CD14-positive monocyte (primary cell): Measurements from ENCODE around the gene MUC5B. TPM values are rescaled to one million over a fixed set of nuclear protein-coding genes. Genes with fewer than 3 reads are reported as not detected.

Experiments used
- DNase-seq, 3 donors: peaks; one replicate each; pipeline ENCODE4 v3.0.0-alpha.2; 2011 to 2022
- H2AFZ ChIP-seq: 2 replicates; pipeline ENCODE4 v1.6.0; 2012; ENCODE audit warnings: mild to moderate bottlenecking, low read depth, low read length, inconsistent platforms; ENCODE audit not compliant: insufficient read depth, poor library complexity, severe bottlenecking
- H3K27ac ChIP-seq, 2 donors: 1 replicate in 1 of 2; 2 replicates in 1 of 2; pipeline ENCODE4 v1.5.1; 2012 to 2013; ENCODE audit warnings: low read length in 2 of 2, control low read depth in 1 of 2, inconsistent platforms in 1 of 2, low read depth in 1 of 2, mild to moderate bottlenecking in 1 of 2
- H3K27me3 ChIP-seq, 2 donors: one replicate each; pipeline versions ENCODE4 v1.6.0 to v1.6.1; 2011 to 2013; ENCODE audit warnings: low read length in 2 of 2; ENCODE audit not compliant: control insufficient read depth in 2 of 2, insufficient read depth in 2 of 2
- H3K36me3 ChIP-seq, 2 donors: replicated peaks in 1 of 2; 1 replicate in 1 of 2; 2 replicates in 1 of 2; pipeline versions ENCODE4 v1.5.1 to v1.6.1; 2012 to 2013; ENCODE audit warnings: low read length in 2 of 2, control low read depth in 1 of 2, inconsistent platforms in 1 of 2, mild to moderate bottlenecking in 1 of 2; ENCODE audit not compliant: insufficient read depth in 2 of 2, control insufficient read depth in 1 of 2
- H3K4me1 ChIP-seq, 2 donors: 1 replicate in 1 of 2; 2 replicates in 1 of 2; pipeline versions ENCODE4 v1.5.1 to v1.6.1; 2012 to 2013; ENCODE audit warnings: low read length in 2 of 2, control low read depth in 1 of 2, inconsistent platforms in 1 of 2, mild to moderate bottlenecking in 1 of 2, moderate library complexity in 1 of 2; ENCODE audit not compliant: insufficient read depth in 2 of 2, control insufficient read depth in 1 of 2
- H3K4me2 ChIP-seq: replicated peaks from 2 replicates; pipeline ENCODE3; 2012; ENCODE audit warnings: low read length, moderate library complexity, mild to moderate bottlenecking; ENCODE audit not compliant: poor library complexity, severe bottlenecking; ENCODE audit errors: extremely low read depth
- H3K4me3 ChIP-seq, 3 experiments: fragments of 200-600 bp in 1 of 3; sonication (generic) in 1 of 3; replicated peaks in 1 of 3; 1 replicate in 2 of 3; 2 replicates in 1 of 3; pipeline ENCODE4 v1.5.1; 2011 to 2013; ENCODE audit warnings: low read length in 3 of 3, mild to moderate bottlenecking in 3 of 3, control low read depth in 2 of 3, low read depth in 2 of 3, inconsistent platforms in 1 of 3, moderate library complexity in 1 of 3
- H3K79me2 ChIP-seq: 2 replicates; pipeline ENCODE4 v1.6.0; 2012; ENCODE audit warnings: mild to moderate bottlenecking, control low read depth, inconsistent platforms, low read length, moderate library complexity; ENCODE audit not compliant: insufficient read depth
- H3K9ac ChIP-seq: 2 replicates; pipeline ENCODE4 v1.6.0; 2017; ENCODE audit warnings: low read length, mild to moderate bottlenecking; ENCODE audit not compliant: insufficient read depth, poor library complexity, severe bottlenecking
- H3K9me3 ChIP-seq, 2 donors: replicated peaks in 1 of 2; 1 replicate in 1 of 2; 2 replicates in 1 of 2; pipeline versions ENCODE4 v1.5.1 to v1.6.1; 2012 to 2013; ENCODE audit warnings: low read length in 2 of 2, control low read depth in 1 of 2; ENCODE audit not compliant: control insufficient read depth in 1 of 2, insufficient read depth in 1 of 2
- H4K20me1 ChIP-seq: 2 replicates; pipeline ENCODE4 v1.6.0; 2012; ENCODE audit warnings: mild to moderate bottlenecking, low read length, control low read depth, moderate library complexity; ENCODE audit not compliant: insufficient read depth
- H3K27ac Mint-ChIP-seq, 7 donors: one replicate each; pipeline ENCODE4 v1.8.0; 2020; ENCODE audit warnings: mild to moderate bottlenecking in 7 of 7, mixed read lengths in 7 of 7, moderate library complexity in 6 of 7, inconsistent platforms in 2 of 7
- H3K27me3 Mint-ChIP-seq, 3 donors: one replicate each; pipeline ENCODE4 v1.8.0; 2021 to 2022; ENCODE audit warnings: low read depth in 3 of 3, mild to moderate bottlenecking in 3 of 3, mixed read lengths in 3 of 3, moderate library complexity in 3 of 3, inconsistent platforms in 1 of 3
- H3K36me3 Mint-ChIP-seq, 2 donors: one replicate each; pipeline ENCODE4 v1.8.0; 2020; ENCODE audit warnings: mixed read lengths in 2 of 2, inconsistent platforms in 1 of 2, mild to moderate bottlenecking in 1 of 2
- H3K4me1 Mint-ChIP-seq: one replicate; pipeline ENCODE4 v1.8.0; 2020; ENCODE audit warnings: mild to moderate bottlenecking, mixed read lengths
- H3K4me3 Mint-ChIP-seq, 2 donors: one replicate each; pipeline ENCODE4 v1.8.0; 2020; ENCODE audit warnings: mild to moderate bottlenecking in 2 of 2, mixed read lengths in 2 of 2, moderate library complexity in 1 of 2
- H3K9me3 Mint-ChIP-seq, 7 donors: one replicate each; pipeline ENCODE4 v1.8.0; 2020 to 2022; ENCODE audit warnings: mixed read lengths in 7 of 7, mild to moderate bottlenecking in 6 of 7, moderate library complexity in 6 of 7, inconsistent platforms in 2 of 7
- WGBS: methylation state at CpG from one replicate; pipeline ENCODE4 v1.1.5; 2013; ENCODE audit warnings: missing lambda C conversion rate; ENCODE audit not compliant: insufficient coverage; 5-methylcytosine and 5-hydroxymethylcytosine counted together
- intact Hi-C, 2 donors: fragments of 100-400 bp; cut with micrococcal nuclease; formaldehyde crosslinking; loops; one replicate each; pipeline versions ENCODE4 v1.15.0 to v1.15.1; 2023
- polyA plus RNA-seq, 3 donors: library from polyadenylated mRNA; depleted of rRNA in 1 of 3; unstranded in 2 of 3; stranded (reverse) in 1 of 3; fragments of 300-500 nt in 2 of 3; fragments of >200 nt in 1 of 3; fragmentation: Illumina TruSeq in 2 of 3; gene quantifications; 1 replicate in 2 of 3; 2 replicates in 1 of 3; pipeline ENCODE4 v1.2.3, GENCODE V29; 2012 to 2021
- TF ChIP-seq, protein P1 (sequence below): fragments of 200-600 bp; IDR thresholded peaks from one replicate; pipeline ENCODE4 v1.8.0; 2022; ENCODE audit warnings: antibody characterized with exemption, mild to moderate bottlenecking

MUC5B gene
- polyA plus RNA-seq, 3 donors = not detected

DNA sequence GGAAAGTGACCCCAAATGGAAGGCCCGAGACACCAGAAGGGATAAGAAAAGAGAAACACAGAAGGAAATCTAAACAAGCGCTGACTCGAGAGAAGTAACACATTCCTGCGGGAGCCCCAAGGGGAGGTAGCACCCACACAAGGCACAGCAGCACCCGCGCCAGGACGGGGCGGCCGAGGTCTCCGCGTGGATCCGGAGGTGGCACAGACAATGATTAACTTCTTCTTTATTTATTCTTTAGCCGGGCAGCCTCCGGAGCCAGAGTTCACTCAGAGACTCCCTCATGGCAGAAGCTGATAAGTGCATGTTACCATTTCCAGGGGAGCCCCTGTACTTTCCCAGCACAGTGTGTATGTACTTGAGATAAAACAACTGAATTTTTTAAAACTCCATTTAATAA, 81.5 kb downstream of the MUC5B start:
- Histone ChIP-seq H2AFZ (no peak overlapping the region), H3K27ac (no peak overlapping the region), H4K20me1 (peaks cover 97% of the 10 kb centered on the region), H3K4me1 (peaks cover 43 to 72% of the 10 kb centered on the region in 2 donors), H3K9ac (no peak overlapping the region), H3K27me3 (no peaks in the 10 kb centered on the region), H3K79me2 (peaks cover 100% of the 10 kb centered on the region), H3K4me2 (no peak overlapping the region), H3K9me3 (no peaks in the 10 kb centered on the region), H3K4me3 (no peak overlapping the region), H3K36me3 (peaks cover 13 to 35% of the 10 kb centered on the region in 2 donors)
- 95% methylated on average over 9 of the region's 14 CpGs for WGBS
- H3K27ac Mint-ChIP-seq = peak overlapping the region in 3 of 7 donors; percentile 43 to 79 (median 50)
- TF ChIP-seq, protein P1, sequence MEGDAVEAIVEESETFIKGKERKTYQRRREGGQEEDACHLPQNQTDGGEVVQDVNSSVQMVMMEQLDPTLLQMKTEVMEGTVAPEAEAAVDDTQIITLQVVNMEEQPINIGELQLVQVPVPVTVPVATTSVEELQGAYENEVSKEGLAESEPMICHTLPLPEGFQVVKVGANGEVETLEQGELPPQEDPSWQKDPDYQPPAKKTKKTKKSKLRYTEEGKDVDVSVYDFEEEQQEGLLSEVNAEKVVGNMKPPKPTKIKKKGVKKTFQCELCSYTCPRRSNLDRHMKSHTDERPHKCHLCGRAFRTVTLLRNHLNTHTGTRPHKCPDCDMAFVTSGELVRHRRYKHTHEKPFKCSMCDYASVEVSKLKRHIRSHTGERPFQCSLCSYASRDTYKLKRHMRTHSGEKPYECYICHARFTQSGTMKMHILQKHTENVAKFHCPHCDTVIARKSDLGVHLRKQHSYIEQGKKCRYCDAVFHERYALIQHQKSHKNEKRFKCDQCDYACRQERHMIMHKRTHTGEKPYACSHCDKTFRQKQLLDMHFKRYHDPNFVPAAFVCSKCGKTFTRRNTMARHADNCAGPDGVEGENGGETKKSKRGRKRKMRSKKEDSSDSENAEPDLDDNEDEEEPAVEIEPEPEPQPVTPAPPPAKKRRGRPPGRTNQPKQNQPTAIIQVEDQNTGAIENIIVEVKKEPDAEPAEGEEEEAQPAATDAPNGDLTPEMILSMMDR = no peak
- peaks cover 77% of the 10 kb centered on the region for H3K4me1 Mint-ChIP-seq
- H3K27me3 Mint-ChIP-seq = no peaks in the 10 kb centered on the region
- no peaks in the 10 kb centered on the region for H3K9me3 Mint-ChIP-seq
- peaks cover 41 to 61% of the 10 kb centered on the region in 2 donors for H3K36me3 Mint-ChIP-seq
- DNase-seq = no peak
- intact Hi-C loops = loop anchor here in 1 of 2 donors (5.0 kb wide), 1 partner anchor 37 kb away; no protein-coding TSS in a partner anchor
- H3K4me3 Mint-ChIP-seq = no peak overlapping the region

DNA sequence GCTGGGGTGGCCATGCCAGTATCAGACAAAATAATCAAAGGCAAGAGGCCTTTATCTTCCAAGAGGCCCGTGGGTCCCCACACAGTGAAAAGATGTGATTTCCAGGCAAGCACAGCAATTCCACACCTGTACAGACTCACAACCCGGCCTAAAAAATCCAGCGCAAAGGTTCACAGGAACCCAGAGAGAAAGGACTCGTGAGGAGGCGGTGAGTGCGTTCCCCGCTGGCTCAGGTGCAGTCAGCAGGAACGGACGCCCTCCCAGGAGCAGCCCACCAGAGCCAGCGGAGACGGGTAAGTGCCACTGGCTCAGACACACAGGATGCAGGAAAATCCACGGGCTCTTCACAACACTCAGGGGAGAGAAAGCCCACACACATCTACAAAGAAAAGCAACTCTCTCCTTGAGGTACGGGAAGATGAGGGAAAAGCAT, 82.2 kb downstream of the MUC5B start:
- intact Hi-C loops = loop anchor here in 1 of 2 donors (5.0 kb wide), 1 partner anchor 77 kb away; no protein-coding TSS in a partner anchor
- Histone ChIP-seq H2AFZ (no peak overlapping the region), H3K9me3 (no peaks in the 10 kb centered on the region), H4K20me1 (peaks cover 90% of the 10 kb centered on the region), H3K27me3 (no peaks in the 10 kb centered on the region), H3K27ac (no peak overlapping the region), H3K36me3 (peaks cover 13 to 35% of the 10 kb centered on the region in 2 donors), H3K4me1 (peaks cover 42 to 70% of the 10 kb centered on the region in 2 donors), H3K9ac (no peak overlapping the region), H3K4me3 (no peak overlapping the region), H3K4me2 (no peak overlapping the region), H3K79me2 (peaks cover 93% of the 10 kb centered on the region)
- H3K9me3 Mint-ChIP-seq = no peaks in the 10 kb centered on the region
- TF ChIP-seq, protein P1 = no peak
- H3K4me1 Mint-ChIP-seq = peaks cover 72% of the 10 kb centered on the region
- H3K36me3 Mint-ChIP-seq = peaks cover 39 to 57% of the 10 kb centered on the region in 2 donors
- DNase-seq = peak in 1 of 3 donors; percentile 2
- H3K27ac Mint-ChIP-seq = peak overlapping the region in 4 of 7 donors; percentile 10 to 78 (median 13)
- H3K4me3 Mint-ChIP-seq = no peak overlapping the region
- H3K27me3 Mint-ChIP-seq = no peaks in the 10 kb centered on the region
- 96% methylated on average over 10 of the region's 13 CpGs for WGBS
